HepG2 (cell line): ENCODE results near the gene PMVK. TPM values are rescaled to one million over a fixed set of nuclear protein-coding genes. Genes with fewer than 3 reads are reported as not detected.
A peak's percentile ranks its signal among the peaks of the same experiment; 100 is the strongest.

ENCODE experiments used
- HMG20A ChIP-seq: IDR thresholded peaks from 2 replicates; pipeline ENCODE4 v1.6.1; 2016; ENCODE audit warnings: borderline replicate concordance
- HNF4A ChIP-seq: sonication (generic); formaldehyde crosslinking; IDR thresholded peaks from 2 replicates; pipeline ENCODE4 v1.4.0; 2020; ENCODE audit warnings: missing genetic modification reagents
- KDM3A ChIP-seq: IDR thresholded peaks from 2 replicates; pipeline ENCODE4 v1.6.1; 2018; ENCODE audit warnings: low read depth, missing compliant biosample characterization
- MZF1 ChIP-seq: sonication (generic); formaldehyde crosslinking; IDR thresholded peaks from 2 replicates; pipeline ENCODE4 v1.8.1; 2023; ENCODE audit warnings: mild to moderate bottlenecking, missing genetic modification reagents, borderline replicate concordance
- NAIF1 ChIP-seq: sonication (generic); formaldehyde crosslinking; IDR thresholded peaks from 2 replicates; pipeline ENCODE4 v1.5.0; 2020; ENCODE audit warnings: mild to moderate bottlenecking, missing genetic modification reagents, borderline replicate concordance
- NBN ChIP-seq: fragments of 450-650 bp; conservative IDR thresholded peaks from 2 replicates; pipeline ENCODE4 v1.6.1; 2017
- NFE2L2 ChIP-seq: fragments of 150-350 bp; IDR thresholded peaks from 2 replicates; pipeline ENCODE4 v1.6.1; 2014; ENCODE audit warnings: low read length
- NFYB ChIP-seq: sonication (generic); formaldehyde crosslinking; IDR thresholded peaks from 2 replicates; pipeline ENCODE4 v1.4.0; 2020; ENCODE audit warnings: missing genetic modification reagents
- NR2F2 ChIP-seq: IDR thresholded peaks from 2 replicates; pipeline ENCODE4 v1.6.1; 2012; ENCODE audit warnings: low read depth, inconsistent platforms, borderline replicate concordance
- RXRB ChIP-seq: IDR thresholded peaks from 2 replicates; pipeline ENCODE4 v1.6.1; 2016; ENCODE audit warnings: borderline replicate concordance, missing genetic modification reagents, missing compliant biosample characterization
- SKI ChIP-seq: fragments of 450-650 bp; IDR thresholded peaks from one replicate; pipeline ENCODE4 v1.6.1; 2018; ENCODE audit warnings: mild to moderate bottlenecking; ENCODE audit not compliant: partially characterized antibody
- SMAD1 ChIP-seq: sonication (generic); formaldehyde crosslinking; IDR thresholded peaks from 2 replicates; pipeline ENCODE4 v1.4.0; 2020; ENCODE audit warnings: missing genetic modification reagents, low read depth, mild to moderate bottlenecking, borderline replicate concordance
- SRSF1 ChIP-seq: fragments of 200-400 bp; formaldehyde crosslinking; optimal IDR thresholded peaks from 2 replicates; pipeline ENCODE3; 2017; ENCODE audit warnings: mild to moderate bottlenecking, low read depth, low read length, moderate library complexity
- THYN1 ChIP-seq: sonication (generic); formaldehyde crosslinking; IDR thresholded peaks from 2 replicates; pipeline ENCODE4 v1.8.1; 2023; ENCODE audit warnings: low read depth, mild to moderate bottlenecking, moderate library complexity, missing genetic modification reagents, borderline replicate concordance
- XBP1 ChIP-seq: sonication (generic); formaldehyde crosslinking; IDR thresholded peaks from 2 replicates; pipeline ENCODE4 v1.5.0; 2020; ENCODE audit warnings: missing genetic modification reagents
- YEATS4 ChIP-seq: sonication (generic); formaldehyde crosslinking; IDR thresholded peaks from 2 replicates; pipeline ENCODE4 v1.4.0; 2020; ENCODE audit warnings: missing genetic modification reagents, borderline replicate concordance
- ZEB1 ChIP-seq: IDR thresholded peaks from 2 replicates; pipeline ENCODE4 v1.6.1; 2012; ENCODE audit warnings: mild to moderate bottlenecking, low read depth, inconsistent platforms; ENCODE audit not compliant: insufficient replicate concordance
- ZNF101 ChIP-seq: sonication (generic); formaldehyde crosslinking; IDR thresholded peaks from 2 replicates; pipeline ENCODE4 v1.4.0; 2020; ENCODE audit warnings: mild to moderate bottlenecking, low read depth, missing genetic modification reagents, borderline replicate concordance
- ZNF230 ChIP-seq: sonication (generic); formaldehyde crosslinking; IDR thresholded peaks from 2 replicates; pipeline ENCODE4 v1.4.0; 2020; ENCODE audit warnings: mild to moderate bottlenecking, missing genetic modification reagents
- ZNF33A ChIP-seq: sonication (generic); formaldehyde crosslinking; IDR thresholded peaks from 2 replicates; pipeline ENCODE4 v1.5.1; 2020; ENCODE audit warnings: missing genetic modification reagents, mild to moderate bottlenecking, moderate library complexity, borderline replicate concordance
- ZNF83 ChIP-seq: sonication (generic); formaldehyde crosslinking; IDR thresholded peaks from 2 replicates; pipeline ENCODE4 v1.4.0; 2020; ENCODE audit warnings: missing genetic modification reagents, mild to moderate bottlenecking, borderline replicate concordance
- polyA plus RNA-seq, 8 experiments: library from polyadenylated mRNA; depleted of rRNA in 3 of 8; stranded (reverse) in 7 of 8; unstranded in 1 of 8; fragments of >200 nt; fragmentation: Illumina TruSeq in 4 of 8; extraction: Trizol in 4 of 8; gene quantifications; 2 replicates each; pipeline versions ENCODE4 v1.2.1 to v1.2.3, GENCODE V29; 2011 to 2016; ENCODE audit warnings: low read depth in 4 of 8, missing spikeins in 1 of 8, mixed read lengths in 1 of 8; ENCODE audit not compliant: insufficient read depth in 1 of 8
- total RNA-seq, 5 experiments: library from RNA; depleted of rRNA; stranded (reverse); fragments of >200 nt; fragmentation: Illumina TruSeq; extraction: Trizol; gene quantifications; 2 replicates each; pipeline ENCODE4 v1.2.3, GENCODE V29; 2016; ENCODE audit warnings: low read depth in 1 of 5
- TF ChIP-seq, protein P1 (sequence below): sonication (generic); formaldehyde crosslinking; IDR thresholded peaks from 2 replicates; pipeline ENCODE4 v1.8.0; 2022; ENCODE audit warnings: missing genetic modification reagents, mild to moderate bottlenecking, borderline replicate concordance
- TF ChIP-seq, protein P2 (sequence below): sonication (generic); formaldehyde crosslinking; IDR thresholded peaks from 2 replicates; pipeline ENCODE4 v1.9.0; 2022; ENCODE audit warnings: low read depth, missing genetic modification reagents
- TF ChIP-seq, protein P3 (sequence below): sonication (generic); formaldehyde crosslinking; IDR thresholded peaks from 2 replicates; pipeline ENCODE4 v1.5.0; 2020; ENCODE audit warnings: missing genetic modification reagents, mild to moderate bottlenecking, borderline replicate concordance
- TF ChIP-seq, protein P4 (sequence below): sonication (generic); formaldehyde crosslinking; IDR thresholded peaks from 2 replicates; pipeline ENCODE4 v1.5.0; 2020; ENCODE audit warnings: mild to moderate bottlenecking, missing genetic modification reagents

The PMVK gene
- total and polyA plus RNA-seq, 2 of the 13 experiments (the other 11 are each of a cell fraction or from before 2014, with no cell fraction given) = 3.9 to 12.6 TPM

DNA sequence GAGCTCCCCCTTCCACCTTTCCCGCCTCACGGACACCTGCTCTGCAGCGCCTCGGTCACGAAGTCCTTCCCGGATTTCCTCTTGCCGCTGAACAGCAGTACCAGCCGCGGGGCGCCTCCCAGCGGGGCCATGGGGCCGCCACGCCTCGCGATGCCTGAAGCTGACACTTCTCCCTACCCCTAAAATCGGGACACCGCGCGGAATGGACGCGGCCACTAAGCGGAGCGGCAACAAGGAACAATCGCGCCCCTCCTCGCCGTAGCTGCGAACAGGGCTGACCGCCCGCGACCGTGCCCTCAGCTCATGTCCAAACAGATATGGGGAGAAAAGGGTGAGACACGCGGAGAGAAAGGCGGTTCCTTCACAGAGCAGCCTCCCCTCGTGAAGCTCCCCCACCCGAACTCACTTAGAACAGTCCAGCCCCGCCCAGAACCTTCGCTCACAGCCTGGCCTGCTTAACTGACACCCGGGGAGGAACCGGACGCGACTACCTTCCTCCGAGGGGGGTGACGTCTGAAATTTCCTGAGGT lies at the start of gene PMVK (continued):
- TF ChIP-seq ZNF33A (CRISPR knock-in tag) = no peak
- TF ChIP-seq THYN1 (CRISPR knock-in tag) = peak; percentile 67; the same call in 1 of the 2 replicates
- TF ChIP-seq NFE2L2 = no peak
- TF ChIP-seq YEATS4 (CRISPR knock-in tag) = peak; percentile 77
- TF ChIP-seq KDM3A (CRISPR knock-in tag) = peak; percentile 96
- TF ChIP-seq HMG20A (CRISPR knock-in tag) = peak; percentile 51; the same call in 1 of the 2 replicates
- TF ChIP-seq NR2F2 = no peak
- peak; percentile 86; the same call in 1 of the 2 replicates for TF ChIP-seq SMAD1
- TF ChIP-seq ZNF101 (CRISPR knock-in tag) = peak; percentile 98; the same call in 1 of the 2 replicates
- TF ChIP-seq NBN = no peak
- TF ChIP-seq, protein P1, sequence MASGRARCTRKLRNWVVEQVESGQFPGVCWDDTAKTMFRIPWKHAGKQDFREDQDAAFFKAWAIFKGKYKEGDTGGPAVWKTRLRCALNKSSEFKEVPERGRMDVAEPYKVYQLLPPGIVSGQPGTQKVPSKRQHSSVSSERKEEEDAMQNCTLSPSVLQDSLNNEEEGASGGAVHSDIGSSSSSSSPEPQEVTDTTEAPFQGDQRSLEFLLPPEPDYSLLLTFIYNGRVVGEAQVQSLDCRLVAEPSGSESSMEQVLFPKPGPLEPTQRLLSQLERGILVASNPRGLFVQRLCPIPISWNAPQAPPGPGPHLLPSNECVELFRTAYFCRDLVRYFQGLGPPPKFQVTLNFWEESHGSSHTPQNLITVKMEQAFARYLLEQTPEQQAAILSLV (CRISPR knock-in tag) = peak; percentile 99
- TF ChIP-seq XBP1 (CRISPR knock-in tag) = no peak
- TF ChIP-seq ZNF83 (CRISPR knock-in tag) = peak; percentile 60
- peak; percentile 99 for TF ChIP-seq ZNF230 (CRISPR knock-in tag)
- TF ChIP-seq ZEB1 = peak; percentile 43
- peak; percentile 41 for TF ChIP-seq SKI
- TF ChIP-seq SRSF1 = peak; percentile 43
- TF ChIP-seq, protein P2, sequence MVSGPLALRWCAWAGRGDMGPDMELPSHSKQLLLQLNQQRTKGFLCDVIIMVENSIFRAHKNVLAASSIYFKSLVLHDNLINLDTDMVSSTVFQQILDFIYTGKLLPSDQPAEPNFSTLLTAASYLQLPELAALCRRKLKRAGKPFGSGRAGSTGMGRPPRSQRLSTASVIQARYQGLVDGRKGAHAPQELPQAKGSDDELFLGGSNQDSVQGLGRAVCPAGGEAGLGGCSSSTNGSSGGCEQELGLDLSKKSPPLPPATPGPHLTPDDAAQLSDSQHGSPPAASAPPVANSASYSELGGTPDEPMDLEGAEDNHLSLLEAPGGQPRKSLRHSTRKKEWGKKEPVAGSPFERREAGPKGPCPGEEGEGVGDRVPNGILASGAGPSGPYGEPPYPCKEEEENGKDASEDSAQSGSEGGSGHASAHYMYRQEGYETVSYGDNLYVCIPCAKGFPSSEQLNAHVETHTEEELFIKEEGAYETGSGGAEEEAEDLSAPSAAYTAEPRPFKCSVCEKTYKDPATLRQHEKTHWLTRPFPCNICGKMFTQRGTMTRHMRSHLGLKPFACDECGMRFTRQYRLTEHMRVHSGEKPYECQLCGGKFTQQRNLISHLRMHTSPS (CRISPR knock-in tag) = peak; percentile 87
- peak; percentile 97 for TF ChIP-seq NAIF1 (CRISPR knock-in tag)
- peak; percentile 90; the same call in 1 of the 2 replicates for TF ChIP-seq MZF1 (CRISPR knock-in tag)
- peak; percentile 68 for TF ChIP-seq HNF4A
- TF ChIP-seq, protein P3, sequence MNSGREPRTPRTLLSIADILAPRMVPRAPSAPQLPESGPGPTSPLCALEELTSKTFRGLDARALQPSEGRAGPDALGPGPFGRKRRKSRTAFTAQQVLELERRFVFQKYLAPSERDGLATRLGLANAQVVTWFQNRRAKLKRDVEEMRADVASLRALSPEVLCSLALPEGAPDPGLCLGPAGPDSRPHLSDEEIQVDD = peak; percentile 98; the same call in 1 of the 2 replicates
- TF ChIP-seq, protein P4, sequence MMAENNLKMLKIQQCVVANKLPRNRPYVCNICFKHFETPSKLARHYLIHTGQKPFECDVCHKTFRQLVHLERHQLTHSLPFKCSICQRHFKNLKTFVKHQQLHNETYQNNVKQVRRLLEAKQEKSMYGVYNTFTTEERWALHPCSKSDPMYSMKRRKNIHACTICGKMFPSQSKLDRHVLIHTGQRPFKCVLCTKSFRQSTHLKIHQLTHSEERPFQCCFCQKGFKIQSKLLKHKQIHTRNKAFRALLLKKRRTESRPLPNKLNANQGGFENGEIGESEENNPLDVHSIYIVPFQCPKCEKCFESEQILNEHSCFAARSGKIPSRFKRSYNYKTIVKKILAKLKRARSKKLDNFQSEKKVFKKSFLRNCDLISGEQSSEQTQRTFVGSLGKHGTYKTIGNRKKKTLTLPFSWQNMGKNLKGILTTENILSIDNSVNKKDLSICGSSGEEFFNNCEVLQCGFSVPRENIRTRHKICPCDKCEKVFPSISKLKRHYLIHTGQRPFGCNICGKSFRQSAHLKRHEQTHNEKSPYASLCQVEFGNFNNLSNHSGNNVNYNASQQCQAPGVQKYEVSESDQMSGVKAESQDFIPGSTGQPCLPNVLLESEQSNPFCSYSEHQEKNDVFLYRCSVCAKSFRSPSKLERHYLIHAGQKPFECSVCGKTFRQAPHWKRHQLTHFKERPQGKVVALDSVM = peak; percentile 67; the same call in 1 of the 2 replicates
- TF ChIP-seq NFYB (CRISPR knock-in tag) = peak; percentile 21; the same call in 1 of the 2 replicates
- TF ChIP-seq RXRB = peak; percentile 85
